Brain microvascular endothelial cell (primary cell): ENCODE measurements around the gene JCAD.
A peak's percentile ranks its signal among the peaks of the same experiment; 100 is the strongest.

ENCODE experiments used
- DNase-seq: peaks from one replicate; pipeline ENCODE4 v3.0.0-alpha.2; 2020
- H3K27ac ChIP-seq: fragments of 250-450 bp; sonication (Bioruptor Pico); 2 replicates; pipeline ENCODE4 v1.5.1; 2020; ENCODE audit warnings: mild to moderate bottlenecking, moderate library complexity
- H3K27me3 ChIP-seq: fragments of 250-450 bp; sonication (Bioruptor Pico); replicated peaks from 2 replicates; pipeline ENCODE4 v1.5.1; 2020; ENCODE audit warnings: mild to moderate bottlenecking
- H3K36me3 ChIP-seq: fragments of 250-450 bp; sonication (Bioruptor Pico); replicated peaks from 2 replicates; pipeline ENCODE4 v1.5.1; 2020; ENCODE audit warnings: mild to moderate bottlenecking
- H3K4me3 ChIP-seq: 2 replicates; pipeline ENCODE4 v1.5.1; 2011; ENCODE audit warnings: low read depth, mild to moderate bottlenecking, control low read depth, low read length, moderate library complexity
- CTCF ChIP-seq: IDR thresholded peaks from 2 replicates; pipeline ENCODE4 v1.5.1; 2011; ENCODE audit warnings: low read depth, mild to moderate bottlenecking, moderate library complexity, low read length, control low read depth, inconsistent platforms; ENCODE audit errors: missing control alignments
- in situ Hi-C: cut with HindIII; loops from 2 replicates; pipeline ENCODE4 v1.10.0; 2017; ENCODE audit warnings: low sequenced_read_pairs, low pct_ligation_motif_present

JCAD gene

GRCh38 chr10:29966269-29966668, 93.1 kb downstream of the JCAD start:
- no peak overlapping the region for H3K27ac ChIP-seq
- H3K27me3 ChIP-seq: no peaks in the 10 kb centered on the region
- no peaks in the 10 kb centered on the region for H3K36me3 ChIP-seq
- no peak for DNase-seq
- TF ChIP-seq CTCF: peak; percentile 36
- in situ Hi-C loops: no loop called here
- H3K4me3 ChIP-seq: no peak overlapping the region
